ENCODE measurements around the gene ITFG1. TPM values are rescaled to one million over a fixed set of nuclear protein-coding genes. Genes with fewer than 3 reads are reported as not detected.

ITFG1 gene
- total and polyA plus RNA-seq, 2 of the 8 experiments (the other 6 are each of a cell fraction or from before 2014, with no cell fraction given): 13.8 to 22.2 TPM

DNA sequence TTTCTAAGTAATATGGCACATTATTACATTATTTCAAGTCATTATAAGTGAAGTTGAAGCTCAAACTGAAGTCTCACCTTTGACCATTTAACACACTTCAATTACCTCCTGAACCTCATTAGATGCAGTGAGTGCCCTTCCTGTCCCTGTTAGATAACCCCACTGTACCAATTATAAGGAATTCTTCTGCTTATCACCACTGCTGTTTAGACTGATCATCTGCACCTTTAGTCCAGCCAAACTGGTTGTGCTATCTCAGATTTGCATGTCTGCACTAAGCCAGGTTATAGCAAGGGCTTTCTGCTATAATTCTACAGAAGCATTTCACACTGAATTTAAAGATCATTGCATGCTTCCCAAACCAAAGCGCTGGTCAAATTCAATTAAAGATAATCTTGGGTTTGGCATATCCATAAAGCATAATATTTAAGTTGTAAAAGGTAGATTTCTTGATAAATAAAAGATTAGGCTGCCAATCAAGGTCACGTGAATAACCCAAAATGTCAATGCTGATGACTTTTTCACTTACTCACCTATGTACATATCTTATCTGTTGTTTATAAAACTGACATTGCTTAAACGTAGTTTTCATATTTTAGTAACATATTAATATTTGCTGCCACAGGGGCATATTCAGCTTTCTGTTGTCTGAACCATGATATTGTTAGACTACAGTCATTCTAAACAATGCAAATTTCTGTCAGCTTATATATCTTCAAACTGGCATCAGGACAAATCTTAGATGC is 11.9 kb downstream of the ITFG1 start:
- WGBS, 2 experiments (ENCODE audit: extremely low coverage in 1 of 2, insufficient coverage in 1 of 2, insufficient read length in 1 of 2, insufficient replicate concordance in 2 of 2, low coverage in 1 of 2, low lambda C conversion rate in 2 of 2, missing lambda C conversion rate in 1 of 2): 98% methylated on average over 3 of the region's 3 CpGs; no CpG with 5 or more reads in 1 of the 2 experiments
- POLR2A ChIA-PET (ENCODE audit: partially characterized antibody): interaction anchor here (0.7 to 1.3 kb wide), 2 partner anchors 12 to 56 kb away, joined by 3 to 5 read pairs; partner anchors contain the start of genes ITFG1 and PHKB

More for the DNA sequence above, 11.9 kb downstream of the ITFG1 start:
- no peaks in the 10 kb centered on the region for H3K27me3 ChIP-seq (replicated peaks in 1 of 4; ENCODE audit: control insufficient read depth in 3 of 4, extremely low read depth in 1 of 4, insufficient read depth in 3 of 4, low read length in 3 of 4)
- H2BK5ac ChIP-seq (ENCODE audit: low read depth, low read length): no peak overlapping the region
- no peak overlapping the region for H2BK12ac ChIP-seq (ENCODE audit: low read depth, low read length)
- CTCF ChIA-PET (ENCODE audit: partially characterized antibody): interaction anchor here (1.2 kb wide), 2 partner anchors 12 to 24 kb away, joined by 4 read pairs; partner anchors contain the start of genes ITFG1 and PHKB
- no peak overlapping the region for H4K91ac ChIP-seq (replicated peaks; ENCODE audit: insufficient read length, low read length)
- H2AK5ac ChIP-seq (ENCODE audit: low read depth, low read length): no peak overlapping the region
- H2BK15ac ChIP-seq (ENCODE audit: low read length): no peak overlapping the region
- no peak for TF ChIP-seq KDM4A (IDR thresholded peaks at IDR 0.05; ENCODE audit: low read depth, low read length, severe bottlenecking)
- TF ChIP-seq, protein P1, sequence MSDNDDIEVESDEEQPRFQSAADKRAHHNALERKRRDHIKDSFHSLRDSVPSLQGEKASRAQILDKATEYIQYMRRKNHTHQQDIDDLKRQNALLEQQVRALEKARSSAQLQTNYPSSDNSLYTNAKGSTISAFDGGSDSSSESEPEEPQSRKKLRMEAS (IDR thresholded peaks at IDR 0.05): no peak
- TF ChIP-seq KDM1A (IDR thresholded peaks at IDR 0.05; ENCODE audit: borderline replicate concordance, low read length): no peak
- no peaks in the 10 kb centered on the region for H4K20me1 ChIP-seq (replicated peaks in 1 of 2; ENCODE audit: control insufficient read depth in 1 of 2, insufficient read depth in 2 of 2, low read length in 2 of 2)
- H3K4ac ChIP-seq (replicated peaks; ENCODE audit: insufficient read length, low read depth, low read length): no peak overlapping the region
- H3K23ac ChIP-seq (ENCODE audit: insufficient read length): no peak overlapping the region
- no peak overlapping the region for H2BK20ac ChIP-seq (ENCODE audit: low read length)
- H3K4me1 ChIP-seq (replicated peaks in 1 of 4; ENCODE audit: control insufficient read depth in 3 of 4, insufficient read depth in 4 of 4, low read length in 3 of 4): no peaks in the 10 kb centered on the region
- FAIRE-seq (no peak), DNase-seq (ENCODE audit: low read depth in 1 of 2, low spot score in 2 of 2) (no peak)
- H2BK120ac ChIP-seq (replicated peaks; ENCODE audit: low read depth, low read length): no peak overlapping the region
- no peaks in the 10 kb centered on the region; the same call in 1 of the 2 replicates for H3K79me1 ChIP-seq (ENCODE audit: low read depth, low read length)
- no peak overlapping the region for H2AFZ ChIP-seq (ENCODE audit: low read length)
- no peak overlapping the region for H3K4me2 ChIP-seq (ENCODE audit: insufficient read depth in 1 of 2, low read depth in 2 of 2, low read length in 2 of 2)
- H3K23me2 ChIP-seq (ENCODE audit: low read depth, low read length): no peaks in the 10 kb centered on the region
- no peak overlapping the region for H3K56ac ChIP-seq (replicated peaks; ENCODE audit: insufficient read length, low read depth, low read length)
- H4K8ac ChIP-seq (ENCODE audit: extremely low read depth, insufficient read depth, low read length): no peak overlapping the region
- no peak overlapping the region for H3K27ac ChIP-seq (ENCODE audit: low read depth, low read length)
- H3K14ac ChIP-seq (ENCODE audit: insufficient read length): no peak overlapping the region
- no peaks in the 10 kb centered on the region for H3K9me3 ChIP-seq (ENCODE audit: insufficient read depth in 2 of 2, low read depth in 1 of 2, low read length in 1 of 2)
- no peak overlapping the region for H3K4me3 ChIP-seq (ENCODE audit: extremely low read depth in 1 of 4, insufficient read depth in 2 of 4, low read depth in 3 of 4, low read length in 4 of 4)
- H3K18ac ChIP-seq (ENCODE audit: extremely low read depth, low read length): no peak overlapping the region
- no peak overlapping the region for H3K9ac ChIP-seq (replicated peaks in 1 of 4; ENCODE audit: extremely low read depth in 1 of 4, low read depth in 3 of 4, low read length in 3 of 4)
- H3K79me2 ChIP-seq (ENCODE audit: control insufficient read depth in 1 of 2, insufficient read depth in 2 of 2, low read length in 2 of 2): no peaks in the 10 kb centered on the region
- peaks cover 0 to 30% (median 4%) of the 10 kb centered on the region in 4 experiments; a peak in 5 of 8 replicates for H3K36me3 ChIP-seq (ENCODE audit: control insufficient read depth in 2 of 4, insufficient read depth in 4 of 4, low read length in 3 of 4)
- no peak overlapping the region for H4K5ac ChIP-seq (ENCODE audit: insufficient read length, low read depth, low read length)

Data from H1 (cell line).